Measurements from ENCODE around the gene GUCA2A.

The GUCA2A gene

DNA sequence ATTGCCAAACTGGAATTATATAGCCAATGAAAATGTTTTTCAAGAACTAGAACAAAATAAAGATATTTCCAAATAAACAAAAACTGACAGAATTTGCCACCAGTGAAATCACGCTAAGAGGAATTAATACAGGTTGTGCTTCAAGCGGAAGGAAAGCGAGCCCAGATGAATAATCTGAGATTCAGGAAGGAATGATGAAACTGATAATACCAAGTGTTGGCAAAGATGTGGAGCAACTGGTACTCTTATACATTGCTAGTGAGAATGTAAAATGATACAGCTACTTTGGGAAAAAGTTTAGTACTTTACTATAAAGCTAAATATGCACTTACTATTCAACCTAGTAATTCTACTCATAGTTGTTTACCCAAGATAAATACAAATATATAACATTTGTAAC is 42.1 kb downstream of the GUCA2A start:
- no peak for TF ChIP-seq CREB1 (IDR thresholded peaks at IDR 0.05; ENCODE audit: low read depth)
- TF ChIP-seq, protein P1, sequence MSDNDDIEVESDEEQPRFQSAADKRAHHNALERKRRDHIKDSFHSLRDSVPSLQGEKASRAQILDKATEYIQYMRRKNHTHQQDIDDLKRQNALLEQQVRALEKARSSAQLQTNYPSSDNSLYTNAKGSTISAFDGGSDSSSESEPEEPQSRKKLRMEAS (IDR thresholded peaks at IDR 0.05) = no peak
- no peak for TF ChIP-seq TAF1 (IDR thresholded peaks at IDR 0.05; ENCODE audit: low read depth)
- no peak for TF ChIP-seq EP300 (IDR thresholded peaks at IDR 0.05; ENCODE audit: borderline replicate concordance)
- TF ChIP-seq YY1 (IDR thresholded peaks at IDR 0.05; ENCODE audit: low read depth) = no peak
- TF ChIP-seq CEBPB (IDR thresholded peaks at IDR 0.05) = no peak
- no peak for TF ChIP-seq ZBTB7A (IDR thresholded peaks at IDR 0.05; ENCODE audit: low read depth)
- TF ChIP-seq TEAD4 (IDR thresholded peaks at IDR 0.05) = no peak
- TF ChIP-seq, protein P2, sequence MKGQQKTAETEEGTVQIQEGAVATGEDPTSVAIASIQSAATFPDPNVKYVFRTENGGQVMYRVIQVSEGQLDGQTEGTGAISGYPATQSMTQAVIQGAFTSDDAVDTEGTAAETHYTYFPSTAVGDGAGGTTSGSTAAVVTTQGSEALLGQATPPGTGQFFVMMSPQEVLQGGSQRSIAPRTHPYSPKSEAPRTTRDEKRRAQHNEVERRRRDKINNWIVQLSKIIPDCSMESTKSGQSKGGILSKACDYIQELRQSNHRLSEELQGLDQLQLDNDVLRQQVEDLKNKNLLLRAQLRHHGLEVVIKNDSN (IDR thresholded peaks at IDR 0.05) = no peak
- no peak for TF ChIP-seq NFIC (IDR thresholded peaks at IDR 0.05)
- no peak for TF ChIP-seq TCF12 (IDR thresholded peaks at IDR 0.05; ENCODE audit: low read depth)
- TF ChIP-seq EGR1 (IDR thresholded peaks at IDR 0.05) = no peak
- TF ChIP-seq RAD21 (IDR thresholded peaks at IDR 0.05; ENCODE audit: low read depth) = no peak
- no peak for TF ChIP-seq FOXM1 (IDR thresholded peaks at IDR 0.05; ENCODE audit: borderline replicate concordance, low read depth)
- no peak for TF ChIP-seq REST (IDR thresholded peaks at IDR 0.05; ENCODE audit: low read depth)

DNA sequence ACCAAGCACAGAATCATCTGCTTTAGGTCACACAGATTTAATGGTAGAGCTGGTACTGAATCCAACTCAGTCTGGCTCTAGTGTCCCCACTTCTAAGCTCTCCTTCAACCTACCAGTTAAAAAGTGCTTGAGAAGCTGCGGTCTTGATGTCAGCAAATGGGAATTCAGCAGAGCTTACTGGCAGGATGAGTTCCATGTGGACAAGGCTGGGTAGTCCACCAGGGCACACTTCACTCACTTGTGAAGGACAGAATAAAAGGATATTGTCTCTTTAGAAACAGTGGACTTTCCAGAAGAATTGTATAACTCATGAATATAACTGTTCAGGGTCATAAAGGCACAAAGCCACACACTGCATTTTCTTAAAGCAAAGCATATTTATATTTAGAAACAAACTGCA is 46.4 kb downstream of the GUCA2A start:
- TF ChIP-seq TAF1 (IDR thresholded peaks at IDR 0.05; ENCODE audit: low read depth) (no peak), NFIC (IDR thresholded peaks at IDR 0.05) (no peak), YY1 (IDR thresholded peaks at IDR 0.05; ENCODE audit: low read depth) (no peak), TEAD4 (IDR thresholded peaks at IDR 0.05) (no peak), EP300 (IDR thresholded peaks at IDR 0.05; ENCODE audit: borderline replicate concordance) (no peak), CEBPB (IDR thresholded peaks at IDR 0.05) (no peak), TCF12 (IDR thresholded peaks at IDR 0.05; ENCODE audit: low read depth) (no peak), EGR1 (IDR thresholded peaks at IDR 0.05) (no peak), RAD21 (IDR thresholded peaks at IDR 0.05; ENCODE audit: low read depth) (no peak), FOXM1 (IDR thresholded peaks at IDR 0.05; ENCODE audit: borderline replicate concordance, low read depth) (no peak)
- TF ChIP-seq, protein P2 (IDR thresholded peaks at IDR 0.05) = no peak

- TF ChIP-seq TCF12 (IDR thresholded peaks at IDR 0.05; ENCODE audit: low read depth) = no peak
- TF ChIP-seq, protein P2 (IDR thresholded peaks at IDR 0.05) = no peak
- TF ChIP-seq REST (IDR thresholded peaks at IDR 0.05; ENCODE audit: low read depth) = no peak
- TF ChIP-seq EGR1 (IDR thresholded peaks at IDR 0.05) = no peak
- TF ChIP-seq EP300 (IDR thresholded peaks at IDR 0.05; ENCODE audit: borderline replicate concordance) = no peak
- TF ChIP-seq ZBTB7A (IDR thresholded peaks at IDR 0.05; ENCODE audit: low read depth) = no peak
- no peak for TF ChIP-seq CEBPB (IDR thresholded peaks at IDR 0.05)
- TF ChIP-seq YY1 (IDR thresholded peaks at IDR 0.05; ENCODE audit: low read depth) = no peak
- TF ChIP-seq TEAD4 (IDR thresholded peaks at IDR 0.05) = no peak
- TF ChIP-seq FOXM1 (IDR thresholded peaks at IDR 0.05; ENCODE audit: borderline replicate concordance, low read depth) = no peak
- no peak for TF ChIP-seq TAF1 (IDR thresholded peaks at IDR 0.05; ENCODE audit: low read depth)
- TF ChIP-seq, protein P1 (IDR thresholded peaks at IDR 0.05) = no peak
Observed at GRCh38 chr1:42117214-42117613, 47.3 kb downstream of the GUCA2A start.

- TF ChIP-seq CEBPB (IDR thresholded peaks at IDR 0.05) (no peak), FOXM1 (IDR thresholded peaks at IDR 0.05; ENCODE audit: borderline replicate concordance, low read depth) (no peak), TCF12 (IDR thresholded peaks at IDR 0.05; ENCODE audit: low read depth) (no peak), CREB1 (IDR thresholded peaks at IDR 0.05; ENCODE audit: low read depth) (no peak), ZBTB7A (IDR thresholded peaks at IDR 0.05; ENCODE audit: low read depth) (no peak), EP300 (IDR thresholded peaks at IDR 0.05; ENCODE audit: borderline replicate concordance) (no peak), REST (IDR thresholded peaks at IDR 0.05; ENCODE audit: low read depth) (no peak), NFIC (IDR thresholded peaks at IDR 0.05) (no peak), RAD21 (IDR thresholded peaks at IDR 0.05; ENCODE audit: low read depth) (no peak), EGR1 (IDR thresholded peaks at IDR 0.05) (no peak)
Observed at GRCh38 chr1:42114229-42114628, 50.3 kb downstream of the GUCA2A start.
